Measurements from ENCODE around the gene FCHO2.
"Not testable (repeated sequence)": the region's sequence is repeated elsewhere in the genome, so short reads cannot be mapped to it uniquely, and the experiment has no call there.

Gene FCHO2, protein sequence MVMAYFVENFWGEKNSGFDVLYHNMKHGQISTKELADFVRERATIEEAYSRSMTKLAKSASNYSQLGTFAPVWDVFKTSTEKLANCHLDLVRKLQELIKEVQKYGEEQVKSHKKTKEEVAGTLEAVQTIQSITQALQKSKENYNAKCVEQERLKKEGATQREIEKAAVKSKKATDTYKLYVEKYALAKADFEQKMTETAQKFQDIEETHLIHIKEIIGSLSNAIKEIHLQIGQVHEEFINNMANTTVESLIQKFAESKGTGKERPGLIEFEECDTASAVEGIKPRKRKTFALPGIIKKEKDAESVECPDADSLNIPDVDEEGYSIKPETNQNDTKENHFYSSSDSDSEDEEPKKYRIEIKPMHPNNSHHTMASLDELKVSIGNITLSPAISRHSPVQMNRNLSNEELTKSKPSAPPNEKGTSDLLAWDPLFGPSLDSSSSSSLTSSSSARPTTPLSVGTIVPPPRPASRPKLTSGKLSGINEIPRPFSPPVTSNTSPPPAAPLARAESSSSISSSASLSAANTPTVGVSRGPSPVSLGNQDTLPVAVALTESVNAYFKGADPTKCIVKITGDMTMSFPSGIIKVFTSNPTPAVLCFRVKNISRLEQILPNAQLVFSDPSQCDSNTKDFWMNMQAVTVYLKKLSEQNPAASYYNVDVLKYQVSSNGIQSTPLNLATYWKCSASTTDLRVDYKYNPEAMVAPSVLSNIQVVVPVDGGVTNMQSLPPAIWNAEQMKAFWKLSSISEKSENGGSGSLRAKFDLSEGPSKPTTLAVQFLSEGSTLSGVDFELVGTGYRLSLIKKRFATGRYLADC

DNA sequence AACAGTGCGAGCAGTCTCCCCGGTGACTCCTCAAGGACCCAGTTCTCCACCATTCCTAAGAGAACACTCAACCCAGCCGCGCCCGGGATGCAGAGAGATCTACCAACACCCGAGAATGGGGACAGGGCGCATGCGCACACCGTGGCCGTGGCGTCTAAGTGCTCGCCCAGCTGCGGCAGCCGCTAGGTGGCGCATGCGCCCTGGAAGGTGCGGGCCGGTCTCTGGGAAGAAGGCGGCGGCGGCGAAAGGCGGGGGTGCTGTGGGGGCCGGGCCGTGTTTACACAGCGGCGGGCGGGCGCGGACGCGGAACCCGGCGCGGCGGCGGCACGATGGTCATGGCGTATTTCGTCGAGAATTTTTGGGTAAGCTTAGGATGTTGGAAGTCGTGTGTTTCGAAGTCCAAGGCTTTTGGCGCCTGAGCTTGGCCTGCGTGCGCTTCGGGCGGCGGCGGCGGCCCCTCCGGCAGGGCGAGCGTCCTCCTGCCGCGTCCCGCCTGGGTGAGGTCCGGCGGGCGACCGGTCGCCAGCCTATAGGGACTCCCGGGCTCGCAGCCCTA is at the start of gene FCHO2:
TSS of gene FCHO2 (plus strand) at position 274 of the 556 bp plus-strand sequence. CDS start at position 330, 56 bp downstream.
- DNase-seq (ENCODE audit: low read depth in 2 of 3, low spot score in 1 of 3) = peak; percentile 86 to 95 (median 90)

DNA sequence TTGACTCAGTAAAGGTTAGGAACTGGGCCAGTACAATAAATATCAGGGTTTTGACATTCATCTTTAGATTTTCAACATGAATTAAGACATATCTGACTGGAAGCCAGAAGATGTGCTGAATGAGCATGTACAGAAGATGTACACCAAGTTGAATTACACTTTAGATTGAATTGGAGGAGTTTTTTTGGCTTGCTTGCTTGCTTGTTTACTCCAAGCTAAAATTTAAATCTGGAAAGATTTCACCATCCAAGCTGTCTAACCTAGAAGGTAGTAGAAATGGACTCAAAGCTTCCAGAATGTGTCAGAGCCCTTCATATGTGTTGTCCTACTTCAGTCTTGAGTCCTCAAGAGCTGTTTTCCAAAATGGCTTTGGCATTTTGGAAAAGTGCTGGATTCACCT is 49.0 kb upstream of the FCHO2 start:
- no peak for DNase-seq (ENCODE audit: low read depth in 2 of 3, low spot score in 1 of 3)

DNA sequence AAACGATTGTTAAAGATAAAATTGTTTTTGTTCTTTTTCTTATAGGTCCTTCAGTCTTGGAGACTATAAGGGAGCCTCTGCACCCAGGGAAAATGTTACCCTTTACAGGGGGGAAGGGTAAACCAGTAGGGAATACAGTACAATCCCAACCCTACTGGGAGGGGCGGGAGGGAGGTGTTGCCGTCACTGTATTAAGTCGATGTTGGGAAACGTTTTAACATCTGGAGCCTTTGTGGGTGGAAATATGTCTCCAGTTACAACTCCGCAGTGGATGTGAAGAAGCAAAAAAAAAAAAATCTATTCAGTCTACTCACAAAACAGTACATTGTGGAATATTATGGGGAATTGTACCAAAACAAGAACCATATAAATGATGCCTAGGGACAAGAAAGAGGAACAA is 47.2 kb upstream of the FCHO2 start:
- DNase-seq (ENCODE audit: low read depth in 2 of 3, low spot score in 1 of 3) = no peak

DNA sequence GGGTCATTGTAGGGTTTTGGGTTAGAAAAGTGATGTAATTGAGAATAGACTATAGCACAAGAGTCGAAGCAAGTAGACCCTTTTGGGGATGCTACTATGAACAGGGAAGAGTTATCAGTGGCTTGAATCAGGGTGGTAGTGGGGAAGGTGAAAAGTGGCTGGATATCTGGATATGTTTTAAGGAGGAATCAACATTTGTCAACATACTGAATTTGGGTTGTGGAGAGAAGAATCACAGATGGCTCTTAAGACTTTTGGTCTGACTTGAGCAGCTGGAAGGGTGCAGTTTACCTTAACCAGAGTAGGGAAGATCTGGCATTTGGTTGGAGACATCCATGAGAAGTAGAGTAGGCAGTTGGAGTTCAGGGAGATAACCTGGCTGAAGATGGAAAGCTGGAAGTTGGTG is 38.5 kb upstream of the FCHO2 start:
- DNase-seq (ENCODE audit: low read depth in 2 of 3, low spot score in 1 of 3) = no peak

DNA sequence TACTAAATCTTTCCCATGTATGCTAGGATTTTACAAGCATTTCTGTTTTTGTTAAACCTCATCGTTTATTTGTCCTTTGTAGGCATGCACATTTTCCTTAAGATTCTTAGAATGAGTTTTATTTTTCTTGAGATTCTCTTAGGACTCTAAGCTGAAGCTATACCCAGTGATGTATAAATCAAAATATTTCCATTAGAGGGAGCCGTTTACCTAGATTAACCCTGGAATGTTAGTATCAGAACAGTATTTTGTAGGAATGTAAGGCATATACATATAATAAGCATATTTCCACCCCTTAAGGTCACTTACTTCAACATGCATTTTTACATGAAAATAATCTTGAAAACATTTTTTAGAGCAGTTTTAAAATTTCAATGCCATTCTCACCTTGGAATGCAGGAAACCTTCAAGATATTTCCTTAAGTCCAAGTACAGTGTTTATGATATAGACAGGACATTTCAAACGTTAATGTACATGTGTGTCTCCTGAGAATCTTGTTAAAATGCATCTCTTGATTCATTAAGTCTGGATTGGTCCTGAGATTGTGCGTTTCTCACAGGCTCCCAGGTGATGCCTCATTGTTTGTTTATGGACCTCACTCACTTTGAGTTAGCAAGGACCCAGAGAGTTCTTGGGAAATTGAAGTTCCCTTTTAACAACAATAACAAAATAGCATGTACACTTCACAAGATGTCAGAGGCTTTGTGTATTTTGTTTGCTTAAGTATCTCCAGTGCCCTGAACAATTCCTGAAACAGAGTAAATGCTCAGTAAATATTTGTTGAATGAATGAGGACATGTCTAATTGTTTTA is 34.9 kb upstream of the FCHO2 start:
- no peak for DNase-seq (ENCODE audit: low read depth in 2 of 3, low spot score in 1 of 3)

DNA sequence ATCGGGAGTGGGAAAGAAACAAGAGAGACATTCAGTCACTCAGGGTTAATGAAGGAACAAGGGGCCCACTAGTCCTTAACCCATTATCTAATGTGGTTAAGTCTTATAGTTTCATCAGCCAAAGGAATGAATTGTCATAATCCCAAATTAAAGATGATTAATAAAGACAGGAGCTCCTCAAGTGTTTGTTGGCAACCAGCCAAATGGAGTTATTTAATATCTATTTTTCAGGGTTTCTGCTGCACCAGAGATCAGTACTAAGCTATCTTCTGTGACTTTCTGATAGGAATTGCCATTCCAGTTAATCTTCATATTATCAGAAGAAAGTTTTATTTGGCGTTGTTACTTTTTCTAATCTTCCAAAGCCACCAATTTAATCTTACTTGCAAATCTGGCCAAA is 34.0 kb upstream of the FCHO2 start:
- no peak for DNase-seq (ENCODE audit: low read depth in 2 of 3, low spot score in 1 of 3)

DNA sequence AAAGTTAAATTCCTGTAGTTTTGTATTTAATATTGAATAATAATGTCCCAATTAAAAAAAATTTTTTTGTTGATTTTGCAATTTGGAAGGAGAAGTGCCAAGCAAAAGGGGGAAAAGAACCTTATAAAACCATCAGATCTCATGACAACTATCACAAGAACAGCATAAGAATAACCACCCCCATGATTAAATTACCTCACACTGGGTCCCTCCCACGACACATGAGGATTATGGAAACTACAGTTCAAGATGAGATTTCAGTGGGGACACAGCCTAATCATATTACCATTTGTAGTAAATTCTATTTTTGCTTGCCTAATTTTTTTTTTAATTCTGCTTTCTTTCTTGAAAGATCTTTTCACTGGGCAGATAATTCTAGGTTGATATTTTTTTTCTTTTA is 33.4 kb upstream of the FCHO2 start:
- DNase-seq (ENCODE audit: low read depth in 2 of 3, low spot score in 1 of 3) = no peak

DNA sequence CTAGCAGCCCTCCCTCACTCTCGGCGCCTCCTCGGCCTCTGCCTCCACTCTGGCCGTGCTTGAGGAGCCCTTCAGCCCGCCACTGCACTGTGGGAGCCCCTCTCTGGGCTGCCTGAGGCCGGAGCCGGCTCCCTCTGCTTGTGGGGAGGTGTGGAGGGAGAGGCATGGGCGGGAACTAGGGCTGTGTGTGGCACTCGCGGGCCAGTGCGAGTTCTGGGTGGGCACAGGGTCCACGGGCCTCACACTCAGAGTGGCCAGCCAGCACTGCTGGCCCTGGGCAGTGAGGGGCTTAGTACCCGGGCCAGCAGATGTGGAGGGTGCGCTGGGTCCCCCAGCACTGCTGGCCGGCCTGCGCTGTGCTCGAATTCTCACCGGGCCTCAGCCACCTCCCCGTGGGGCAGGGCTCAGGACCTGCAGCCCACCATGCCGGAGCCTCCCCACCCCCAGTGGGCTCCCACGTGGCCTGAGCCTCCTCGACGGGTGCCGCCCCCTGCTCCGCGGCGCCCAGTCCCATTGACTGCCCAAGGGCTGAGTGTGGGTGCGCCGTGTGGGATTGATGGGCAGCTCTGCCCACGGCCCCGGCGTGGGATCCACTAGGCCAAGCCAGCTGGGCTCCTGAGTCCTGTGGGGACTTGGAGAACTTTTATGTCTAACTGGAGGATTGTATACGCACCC is 30.4 kb upstream of the FCHO2 start:
- DNase-seq (ENCODE audit: low read depth in 2 of 3, low spot score in 1 of 3) = no peak

DNA sequence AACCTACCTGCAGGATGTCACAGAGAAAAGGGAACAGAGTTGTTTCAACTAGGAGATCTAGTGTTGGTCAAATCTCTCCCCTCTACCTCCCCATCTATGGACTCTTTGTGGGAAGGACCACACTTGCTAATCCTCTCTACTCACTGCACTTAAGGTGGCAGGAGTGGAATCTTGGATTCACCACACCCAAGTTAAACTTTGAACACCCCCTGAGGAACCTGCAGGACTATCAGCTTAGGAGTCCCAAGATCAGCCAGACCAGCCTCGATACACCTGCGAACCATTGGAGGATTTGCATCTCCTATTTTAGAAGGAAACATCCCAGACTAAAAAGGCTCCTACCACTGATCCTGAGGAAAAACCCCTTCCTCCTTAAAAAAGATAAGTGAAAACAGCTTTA is 23.2 kb upstream of the FCHO2 start:
- not testable (repeated sequence) for DNase-seq (ENCODE audit: low read depth in 2 of 3, low spot score in 1 of 3)

DNA sequence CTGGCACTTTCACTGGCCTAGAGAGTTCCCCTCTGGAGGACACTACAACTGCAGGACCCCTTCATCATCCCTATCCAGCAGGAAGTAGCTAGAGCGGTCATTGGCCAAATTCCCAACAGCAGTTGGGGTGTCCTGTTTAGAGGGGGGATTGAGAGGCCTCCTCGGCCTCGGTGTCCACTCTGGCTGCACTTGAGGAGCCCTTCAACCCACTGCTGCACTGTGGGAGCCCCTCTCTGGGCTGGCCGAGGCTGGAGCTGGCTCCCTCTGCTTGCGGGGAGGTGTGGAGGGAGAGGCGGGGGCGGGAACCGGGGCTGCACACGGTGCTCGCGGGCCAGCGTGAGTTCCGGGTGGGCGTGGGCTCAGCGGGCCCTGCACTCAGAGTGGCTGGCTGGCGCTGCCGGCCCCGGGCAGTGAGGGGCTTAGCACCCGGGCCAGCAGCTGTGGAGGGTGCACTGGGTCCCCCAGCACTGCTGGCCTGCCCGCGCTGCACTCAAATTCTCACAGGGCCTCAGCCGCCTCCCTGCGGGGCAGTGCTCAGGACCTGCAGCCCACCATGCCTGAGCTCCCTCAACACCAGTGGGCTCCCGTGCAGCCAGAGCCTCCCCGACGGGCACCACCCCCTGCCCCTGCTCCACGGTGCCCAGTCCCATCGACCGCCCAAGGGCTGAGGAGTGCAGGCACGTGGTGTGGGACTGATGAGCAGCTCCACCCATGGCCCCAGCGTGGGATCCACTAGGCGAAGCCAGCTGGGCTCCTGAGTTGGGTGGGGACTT is 20.7 kb upstream of the FCHO2 start:
- not testable (repeated sequence) for DNase-seq (ENCODE audit: low read depth in 2 of 3, low spot score in 1 of 3)

DNA sequence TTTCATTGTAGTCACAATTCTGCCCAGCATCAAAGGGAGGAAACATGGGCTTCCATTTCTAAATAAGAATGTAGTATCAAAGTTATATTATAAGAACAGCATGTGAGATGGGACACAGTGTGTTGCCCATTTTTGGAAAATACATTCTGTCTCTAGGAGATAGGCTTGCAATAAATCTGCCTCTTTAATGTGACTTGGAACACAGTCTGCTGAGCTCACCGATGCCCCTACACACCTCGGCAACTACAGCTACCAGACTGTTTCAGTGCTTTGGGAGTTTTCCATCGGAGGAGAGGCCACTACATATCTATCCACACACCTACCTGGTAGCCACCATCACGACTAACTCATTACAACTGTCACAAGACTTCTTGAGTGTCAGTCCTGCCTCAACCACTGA is 18.9 kb upstream of the FCHO2 start:
- no peak for DNase-seq (ENCODE audit: low read depth in 2 of 3, low spot score in 1 of 3)

DNA sequence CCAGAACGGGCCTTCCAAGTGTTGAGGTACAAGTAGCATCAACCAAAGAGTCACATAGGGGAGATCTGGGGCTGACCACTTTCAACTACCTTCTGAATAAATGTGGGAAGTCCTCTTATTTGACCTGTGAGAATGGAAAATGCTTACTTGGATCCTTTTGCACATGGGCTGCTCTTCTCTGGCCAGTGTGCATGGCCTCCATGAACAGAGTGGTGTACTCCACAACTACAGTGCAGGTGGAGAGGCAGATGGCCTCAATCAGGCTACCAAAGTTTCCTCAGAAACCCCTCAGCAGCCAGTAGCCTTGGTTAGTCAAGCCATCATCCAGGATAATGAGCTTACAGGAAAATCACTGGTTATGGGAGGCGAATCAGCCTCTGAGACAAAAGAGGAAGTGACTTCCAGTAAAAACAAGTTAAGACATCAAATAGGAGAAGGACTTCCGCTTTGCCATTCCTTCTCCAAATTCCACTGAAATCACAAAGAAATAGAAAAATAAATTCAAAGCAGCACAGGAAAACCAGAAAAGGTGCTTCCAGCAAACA is 18.3 kb upstream of the FCHO2 start:
- DNase-seq (ENCODE audit: low read depth in 2 of 3, low spot score in 1 of 3) = no peak

DNA sequence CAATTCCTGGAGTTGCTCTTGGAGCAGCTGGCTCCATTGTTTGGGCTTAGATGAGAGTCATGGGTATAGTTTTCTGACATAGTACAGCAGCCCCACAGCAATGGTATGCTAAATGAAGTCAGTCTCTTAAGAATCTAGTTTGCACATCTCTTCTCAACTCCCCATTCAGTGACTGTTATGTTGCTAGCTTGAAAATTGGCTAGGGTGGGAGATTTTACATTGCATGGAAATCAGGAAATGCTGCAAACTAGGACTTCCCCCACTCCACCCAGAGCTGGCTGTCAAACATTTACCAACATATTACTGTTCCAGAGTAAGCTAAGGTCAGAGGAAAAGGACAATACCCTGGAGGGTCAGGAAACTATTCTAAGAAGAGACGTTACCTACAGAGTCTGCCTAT is 17.6 kb upstream of the FCHO2 start:
- no peak for DNase-seq (ENCODE audit: low read depth in 2 of 3, low spot score in 1 of 3)

DNA sequence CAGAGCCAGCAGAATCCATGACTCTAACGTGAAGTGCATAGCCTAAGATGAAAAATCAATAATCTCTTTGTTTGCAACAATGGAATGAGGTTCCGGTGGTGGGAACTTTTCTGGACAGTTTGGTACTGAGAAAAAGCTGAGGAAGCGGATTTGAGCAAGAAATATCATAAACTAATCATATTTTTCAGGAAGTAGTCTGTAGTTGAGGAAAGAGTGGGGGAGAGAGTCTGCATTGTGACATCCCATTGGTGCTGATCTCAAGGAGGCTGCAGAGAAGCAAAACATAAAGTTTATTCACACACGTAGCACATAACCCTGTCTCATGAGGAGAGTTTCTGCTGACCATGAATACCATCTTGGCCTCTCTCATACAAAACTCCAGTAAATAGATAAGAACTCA is 15.8 kb upstream of the FCHO2 start:
- no peak for DNase-seq (ENCODE audit: low read depth in 2 of 3, low spot score in 1 of 3)

DNA sequence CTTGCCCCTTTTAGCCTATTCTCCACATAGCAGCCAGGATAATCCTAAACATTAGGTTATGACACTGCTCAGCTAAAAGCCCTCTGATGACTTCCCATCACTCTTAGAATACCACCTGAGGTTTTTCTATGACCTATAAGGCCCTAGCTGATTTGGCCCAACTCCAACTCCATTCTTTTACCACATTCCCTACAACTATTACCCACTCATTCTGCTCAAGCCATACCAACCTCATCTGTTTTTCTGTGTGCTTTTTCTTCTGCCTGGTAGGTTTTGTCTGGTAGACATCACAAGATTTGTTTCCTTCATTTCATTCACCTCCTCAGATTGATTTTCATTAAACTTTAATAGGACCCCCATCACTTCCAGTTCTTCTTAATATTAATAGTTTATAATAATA is 12.5 kb upstream of the FCHO2 start:
- DNase-seq (ENCODE audit: low read depth in 2 of 3, low spot score in 1 of 3) = no peak

DNA sequence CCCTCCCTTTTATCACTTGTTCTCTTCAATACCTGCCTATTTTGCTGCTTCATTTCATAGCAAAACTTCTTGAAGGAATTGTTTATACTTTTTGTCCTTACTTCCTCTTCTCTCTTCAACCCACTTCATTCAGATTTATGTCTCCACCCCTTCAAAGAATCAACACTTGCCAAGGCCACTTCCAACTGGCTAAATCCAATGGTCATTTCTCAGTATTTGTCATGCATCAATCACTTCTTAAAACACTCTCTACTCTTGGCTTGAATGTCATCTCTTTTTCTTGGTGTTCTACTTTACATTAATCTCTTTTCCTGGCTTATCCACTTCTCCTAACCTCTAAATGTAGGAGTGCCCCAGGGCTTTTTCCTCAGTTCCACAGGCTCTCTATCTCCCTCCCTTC is 8.3 kb upstream of the FCHO2 start:
- no peak for DNase-seq (ENCODE audit: low read depth in 2 of 3, low spot score in 1 of 3)

DNA sequence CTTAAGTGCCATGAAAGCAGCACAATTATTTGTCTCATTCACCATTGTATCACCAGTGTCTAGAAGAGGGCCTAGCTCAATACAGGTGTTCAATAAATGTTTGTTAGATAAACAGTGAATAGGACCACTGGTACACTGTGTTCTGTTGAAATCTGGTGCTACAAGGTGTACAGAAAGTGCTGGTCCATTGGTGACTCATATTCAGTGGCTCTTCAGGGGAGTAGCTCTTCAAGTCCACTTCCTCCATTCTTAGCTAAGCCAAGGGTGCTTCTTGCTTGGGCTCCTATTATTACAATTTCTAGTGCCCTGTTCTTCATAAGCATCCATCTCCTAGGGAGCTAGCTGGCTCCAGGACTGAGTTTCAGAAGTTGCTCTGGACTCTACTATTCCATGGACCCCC is 6.4 kb upstream of the FCHO2 start:
- DNase-seq (ENCODE audit: low read depth in 2 of 3, low spot score in 1 of 3) = no peak

DNA sequence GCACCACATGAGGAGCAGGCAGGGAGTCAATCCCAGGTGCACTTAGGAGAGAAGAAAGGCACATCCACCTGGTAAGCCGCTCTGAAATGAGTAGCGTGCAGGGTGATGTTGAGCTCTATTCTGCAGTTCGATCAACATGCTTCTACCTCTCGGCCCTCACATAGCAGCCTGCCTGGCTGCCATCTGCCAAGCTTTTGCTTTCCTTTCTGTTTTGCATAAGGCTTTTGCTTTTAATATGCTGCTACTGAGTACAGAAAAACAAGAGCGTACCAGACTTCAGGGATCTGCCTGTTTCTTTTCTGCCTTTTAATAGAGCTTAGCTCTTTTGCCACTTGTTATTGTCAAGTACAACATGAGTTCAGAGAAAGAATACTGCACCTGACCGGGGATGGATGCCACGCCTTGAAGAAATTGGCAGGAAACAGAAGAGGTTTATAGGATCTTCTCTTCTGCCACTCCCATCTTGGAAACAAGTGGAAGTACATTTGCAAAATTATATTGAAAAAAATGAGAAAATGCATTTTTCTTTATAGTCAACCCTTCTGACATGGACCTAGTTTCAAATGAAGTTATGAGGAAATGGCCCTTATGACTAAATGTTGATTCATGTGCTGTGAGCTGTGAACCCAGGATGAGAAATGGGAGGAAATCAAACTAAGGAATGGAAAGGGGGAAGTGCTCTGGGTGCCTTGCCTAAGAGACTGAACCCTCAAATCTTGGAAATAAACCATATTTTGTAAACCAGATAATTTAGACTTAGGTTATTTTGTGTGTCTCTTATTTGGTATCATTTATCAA is 4.0 kb upstream of the FCHO2 start:
- DNase-seq (ENCODE audit: low read depth in 2 of 3, low spot score in 1 of 3) = no peak

DNA sequence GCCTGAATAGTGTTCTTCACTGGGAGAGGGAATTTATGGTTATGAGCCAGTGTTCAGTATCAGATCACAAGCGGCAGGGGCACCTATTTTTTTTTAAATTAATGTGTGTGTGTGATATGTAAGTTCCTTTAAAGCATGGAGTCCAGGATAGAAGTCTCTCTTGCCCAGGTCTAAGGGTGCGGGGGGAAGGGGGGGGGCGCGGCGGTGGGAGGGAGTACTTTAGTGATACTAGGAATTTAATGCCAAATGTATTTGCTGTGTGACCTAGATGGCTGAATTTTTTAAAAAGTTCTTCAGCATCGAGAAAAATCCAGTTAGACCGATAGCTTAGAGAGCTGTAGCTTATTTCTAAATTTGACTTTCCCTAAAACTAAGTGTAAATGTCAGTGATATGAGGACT is 1.5 kb upstream of the FCHO2 start:
- DNase-seq (ENCODE audit: low read depth in 2 of 3, low spot score in 1 of 3) = no peak
